ENCODE results near the gene TANC1. TPM values are rescaled to one million over a fixed set of nuclear protein-coding genes. Genes with fewer than 3 reads are reported as not detected.

TANC1 gene
- total and polyA plus RNA-seq, 7 donors, result 3.6 to 74.5 (median 47.0) TPM

GRCh38 chr2:159164457-159164911 is 196.0 kb downstream of the TANC1 start:
- 68 to 83% methylated on average over 3 of the region's 3 CpGs for whole genome bisulfite sequencing, 2 donors
- Histone ChIP-seq H3K9me3 (no peaks in the 10 kb centered on the region), H3K4me1 (peaks cover 0 to 16% (median 7%) of the 10 kb centered on the region in 4 donors), H3K27ac (no peak overlapping the region), H3K36me3 (peaks cover 0 to 22% (median 2%) of the 10 kb centered on the region in 4 donors), H3K27me3 (no peaks in the 10 kb centered on the region), H3K4me3 (no peak overlapping the region)
- no peak for DNase-seq
- TF ChIP-seq EP300 (IDR thresholded peaks at IDR 0.05), result no peak
- TF ChIP-seq POLR2AphosphoS5 (IDR thresholded peaks at IDR 0.05), result no peak
- TF ChIP-seq, protein P1, sequence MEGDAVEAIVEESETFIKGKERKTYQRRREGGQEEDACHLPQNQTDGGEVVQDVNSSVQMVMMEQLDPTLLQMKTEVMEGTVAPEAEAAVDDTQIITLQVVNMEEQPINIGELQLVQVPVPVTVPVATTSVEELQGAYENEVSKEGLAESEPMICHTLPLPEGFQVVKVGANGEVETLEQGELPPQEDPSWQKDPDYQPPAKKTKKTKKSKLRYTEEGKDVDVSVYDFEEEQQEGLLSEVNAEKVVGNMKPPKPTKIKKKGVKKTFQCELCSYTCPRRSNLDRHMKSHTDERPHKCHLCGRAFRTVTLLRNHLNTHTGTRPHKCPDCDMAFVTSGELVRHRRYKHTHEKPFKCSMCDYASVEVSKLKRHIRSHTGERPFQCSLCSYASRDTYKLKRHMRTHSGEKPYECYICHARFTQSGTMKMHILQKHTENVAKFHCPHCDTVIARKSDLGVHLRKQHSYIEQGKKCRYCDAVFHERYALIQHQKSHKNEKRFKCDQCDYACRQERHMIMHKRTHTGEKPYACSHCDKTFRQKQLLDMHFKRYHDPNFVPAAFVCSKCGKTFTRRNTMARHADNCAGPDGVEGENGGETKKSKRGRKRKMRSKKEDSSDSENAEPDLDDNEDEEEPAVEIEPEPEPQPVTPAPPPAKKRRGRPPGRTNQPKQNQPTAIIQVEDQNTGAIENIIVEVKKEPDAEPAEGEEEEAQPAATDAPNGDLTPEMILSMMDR (IDR thresholded peaks at IDR 0.05), result no peak
- no peak for TF ChIP-seq POLR2A (IDR thresholded peaks at IDR 0.05)
- intact Hi-C loops (cut with DNase I), result no loop called here

DNA sequence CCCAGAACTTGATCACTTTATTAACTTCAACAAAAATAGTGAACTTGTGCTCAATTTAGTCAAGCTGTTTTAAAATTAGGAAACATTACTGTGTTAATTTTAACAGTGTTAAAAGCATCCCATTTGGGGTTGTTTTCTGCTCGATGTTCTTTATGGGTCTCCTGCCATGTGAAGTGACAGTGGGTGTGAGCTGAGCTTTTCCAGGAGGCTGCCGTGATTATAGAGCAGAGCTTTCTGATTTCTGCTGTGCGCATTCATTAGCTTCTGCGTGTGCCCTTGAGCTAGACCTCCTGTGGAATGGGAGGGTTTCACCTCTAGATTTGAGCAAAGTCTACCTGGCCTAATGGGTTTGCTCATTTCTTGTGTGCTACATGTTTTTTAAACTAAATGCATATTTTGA is 196.6 kb downstream of the TANC1 start:
- intact Hi-C loops (cut with DNase I), result no loop called here
- peaks cover 0 to 16% (median 7%) of the 10 kb centered on the region in 4 donors for H3K4me1 ChIP-seq
- H3K27ac ChIP-seq, result no peak overlapping the region
- H3K36me3 ChIP-seq, result peaks cover 0 to 22% (median 2%) of the 10 kb centered on the region in 4 donors
- H3K4me3 ChIP-seq, result no peak overlapping the region
- H3K9me3 ChIP-seq, result no peaks in the 10 kb centered on the region
- DNase-seq, result no peak
- TF ChIP-seq POLR2AphosphoS5 (IDR thresholded peaks at IDR 0.05), result no peak
- TF ChIP-seq, protein P1 (IDR thresholded peaks at IDR 0.05), result no peak
- no peak for TF ChIP-seq POLR2A (IDR thresholded peaks at IDR 0.05)
- no peak for TF ChIP-seq EP300 (IDR thresholded peaks at IDR 0.05)
- WGBS, 2 donors, result 91 to 95% methylated on average over 4 of the region's 4 CpGs
- H3K27me3 ChIP-seq, result no peaks in the 10 kb centered on the region

DNA sequence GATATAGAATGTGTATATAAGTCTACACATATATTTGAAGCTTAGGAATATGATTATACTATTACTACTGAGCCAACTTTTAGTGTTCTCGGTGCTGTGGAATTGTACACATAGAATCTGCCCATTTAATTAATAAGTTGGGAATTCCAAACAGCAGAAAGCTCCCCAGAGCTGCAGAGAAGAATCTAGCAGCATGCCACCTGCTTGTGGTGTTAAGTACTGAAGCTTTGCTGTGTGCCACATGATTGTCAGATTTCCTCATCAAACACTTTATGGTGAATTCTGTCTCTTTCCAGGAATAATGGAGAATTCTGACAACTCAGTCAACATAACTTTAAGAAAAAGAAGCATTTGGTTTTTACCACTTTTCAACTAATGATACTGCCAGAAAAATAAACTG is 200.3 kb downstream of the TANC1 start:
- Histone ChIP-seq H3K4me1 (peaks cover 0 to 16% (median 7%) of the 10 kb centered on the region in 4 donors), H3K27me3 (no peaks in the 10 kb centered on the region), H3K9me3 (no peaks in the 10 kb centered on the region), H3K4me3 (no peak overlapping the region), H3K36me3 (peaks cover 0 to 35% (median 11%) of the 10 kb centered on the region in 4 donors), H3K27ac (no peak overlapping the region)
- TF ChIP-seq EP300 (IDR thresholded peaks at IDR 0.05) (no peak), POLR2AphosphoS5 (IDR thresholded peaks at IDR 0.05) (no peak), POLR2A (IDR thresholded peaks at IDR 0.05) (no peak)
- TF ChIP-seq, protein P1 (IDR thresholded peaks at IDR 0.05), result no peak
- no peak for DNase-seq
- intact Hi-C loops (cut with DNase I), result no loop called here
- WGBS, 2 donors, result 92 to 100% methylated on average over 1 of the region's 1 CpG

DNA sequence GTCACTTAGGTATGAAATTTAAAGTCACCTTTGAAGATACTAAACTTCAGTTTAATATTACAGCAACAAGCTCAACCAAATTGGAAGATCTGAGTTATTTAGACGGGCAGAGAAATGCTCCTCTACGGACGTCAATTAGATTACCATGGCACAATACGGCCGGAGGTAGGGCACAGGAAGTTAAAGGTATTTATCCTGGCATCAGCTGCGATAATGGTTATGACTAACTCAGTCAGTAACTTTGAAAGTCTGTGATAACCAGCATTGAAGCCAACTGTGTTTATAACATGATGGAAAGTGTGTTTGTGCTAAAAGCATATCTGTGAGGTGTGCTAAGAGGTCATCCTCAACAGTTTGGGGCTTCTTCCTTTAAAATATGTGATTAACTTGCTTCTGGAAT is 200.7 kb downstream of the TANC1 start:
- Histone ChIP-seq H3K27me3 (no peaks in the 10 kb centered on the region), H3K27ac (no peak overlapping the region), H3K4me3 (no peak overlapping the region), H3K36me3 (peaks cover 0 to 37% (median 11%) of the 10 kb centered on the region in 4 donors), H3K9me3 (no peaks in the 10 kb centered on the region), H3K4me1 (peaks cover 0 to 16% (median 6%) of the 10 kb centered on the region in 4 donors)
- intact Hi-C loops (cut with DNase I), result no loop called here
- DNase-seq, result no peak
- TF ChIP-seq, protein P1 (IDR thresholded peaks at IDR 0.05), result no peak
- TF ChIP-seq EP300 (IDR thresholded peaks at IDR 0.05) (no peak), POLR2AphosphoS5 (IDR thresholded peaks at IDR 0.05) (no peak), POLR2A (IDR thresholded peaks at IDR 0.05) (no peak)
- 89 to 91% methylated on average over 6 of the region's 6 CpGs for WGBS, 2 donors

DNA sequence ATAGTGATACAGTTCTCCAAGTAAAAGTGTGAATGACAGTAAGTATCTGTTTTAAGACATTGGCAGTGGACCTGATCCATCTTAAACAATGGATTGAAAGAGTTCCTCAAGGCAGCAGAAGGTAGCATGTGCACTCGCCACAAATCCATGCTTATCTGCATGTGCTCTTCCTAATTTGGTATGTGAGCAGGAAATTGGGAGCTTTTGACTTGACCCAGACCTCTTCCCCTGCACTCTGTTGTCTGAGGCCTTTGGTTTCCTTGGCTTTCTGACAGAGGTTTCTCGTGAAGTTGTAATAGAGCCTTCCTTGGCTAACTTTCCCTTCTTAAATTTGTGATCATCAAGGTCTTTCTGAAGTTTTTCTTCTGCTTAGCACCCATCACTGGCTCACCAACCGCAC is 204.0 kb downstream of the TANC1 start:
- intact Hi-C loops (cut with DNase I), result no loop called here
- H3K4me1 ChIP-seq, result peaks cover 0 to 4% (median 0%) of the 10 kb centered on the region in 4 donors
- H3K27ac ChIP-seq, result no peak overlapping the region
- H3K36me3 ChIP-seq, result peaks cover under 1 to 51% (median 13%) of the 10 kb centered on the region in 4 donors
- 84 to 93% methylated on average over 3 of the region's 3 CpGs for WGBS, 2 donors
- DNase-seq, result no peak
- TF ChIP-seq, protein P1 (IDR thresholded peaks at IDR 0.05), result no peak
- no peak for TF ChIP-seq EP300 (IDR thresholded peaks at IDR 0.05)
- TF ChIP-seq POLR2AphosphoS5 (IDR thresholded peaks at IDR 0.05), result no peak
- TF ChIP-seq POLR2A (IDR thresholded peaks at IDR 0.05), result no peak
- H3K4me3 ChIP-seq, result no peak overlapping the region
- H3K9me3 ChIP-seq, result no peaks in the 10 kb centered on the region
- H3K27me3 ChIP-seq, result no peaks in the 10 kb centered on the region

Data from sigmoid colon (tissue), 7 donors.